Stimulated activated CD8-positive, alpha-beta memory T cell treated with anti-CD3 and anti-CD28 coated beads, Interleukin-15, amount 100 ng/mL, for 48 hours (primary cell): ENCODE results near the gene ATP2B3.
A peak's percentile ranks its signal among the peaks of the same experiment; 100 is the strongest.

ENCODE experiments used
- DNase-seq, 2 donors: peaks; one replicate each; pipeline ENCODE4 v3.0.0-alpha.2; 2020; ENCODE audit warnings: low read depth in 2 of 2

ATP2B3 gene

DNA sequence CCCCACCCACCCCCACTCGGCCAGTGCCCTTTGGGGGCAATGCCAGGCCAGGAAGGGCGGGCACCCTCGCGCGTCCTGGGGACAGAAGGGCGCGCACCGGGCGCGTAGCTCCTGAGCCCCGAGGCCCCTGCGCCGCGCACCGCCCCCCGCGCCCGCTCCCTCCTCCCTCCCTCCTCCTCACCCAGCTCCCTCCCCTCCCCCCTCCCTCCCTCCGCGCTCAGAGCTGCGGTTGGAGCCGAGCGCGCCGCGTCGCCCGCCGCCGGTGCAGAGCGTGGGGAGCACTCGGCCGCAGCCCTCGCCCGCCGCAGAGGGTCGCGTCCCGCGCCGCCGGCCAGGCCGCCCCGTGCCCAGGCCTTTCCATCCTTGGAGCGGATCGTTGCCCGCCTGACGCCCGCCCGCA lies at the start of gene ATP2B3:
TSS of gene ATP2B3 (plus strand) at position 220 of the 400 bp plus-strand sequence. CDS start 18,606 bp downstream, outside the sequence.
- no peak for DNase-seq

DNA sequence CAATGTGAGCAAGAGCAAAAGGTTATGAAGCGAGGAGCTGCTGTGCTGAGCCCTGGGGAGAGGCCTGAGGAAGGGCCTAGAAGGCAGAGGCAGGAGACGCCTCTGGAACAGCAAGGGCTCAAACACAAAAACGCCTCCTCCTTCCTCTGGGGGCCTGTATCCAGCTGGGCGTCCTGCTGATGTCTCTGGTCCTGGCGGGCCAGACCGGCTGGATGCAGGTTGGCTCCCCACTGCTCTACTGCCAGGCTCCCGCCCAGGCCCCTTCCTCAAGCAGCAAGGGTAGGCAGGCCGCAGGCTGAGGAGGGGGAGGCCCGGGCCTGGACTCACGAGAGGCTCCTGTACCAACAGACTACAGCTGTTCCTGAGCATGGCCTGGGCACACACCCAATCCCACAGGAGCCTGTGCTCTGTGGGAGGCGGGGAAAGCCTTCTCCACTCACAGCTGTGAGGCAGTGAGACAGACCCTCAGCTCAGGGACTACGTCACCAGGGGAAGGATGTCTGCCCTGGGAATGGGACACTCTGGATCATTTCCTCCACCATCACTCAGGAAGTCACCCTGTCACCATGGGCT lies 49.3 kb upstream of the ATP2B3 start:
- no peak for DNase-seq

DNA sequence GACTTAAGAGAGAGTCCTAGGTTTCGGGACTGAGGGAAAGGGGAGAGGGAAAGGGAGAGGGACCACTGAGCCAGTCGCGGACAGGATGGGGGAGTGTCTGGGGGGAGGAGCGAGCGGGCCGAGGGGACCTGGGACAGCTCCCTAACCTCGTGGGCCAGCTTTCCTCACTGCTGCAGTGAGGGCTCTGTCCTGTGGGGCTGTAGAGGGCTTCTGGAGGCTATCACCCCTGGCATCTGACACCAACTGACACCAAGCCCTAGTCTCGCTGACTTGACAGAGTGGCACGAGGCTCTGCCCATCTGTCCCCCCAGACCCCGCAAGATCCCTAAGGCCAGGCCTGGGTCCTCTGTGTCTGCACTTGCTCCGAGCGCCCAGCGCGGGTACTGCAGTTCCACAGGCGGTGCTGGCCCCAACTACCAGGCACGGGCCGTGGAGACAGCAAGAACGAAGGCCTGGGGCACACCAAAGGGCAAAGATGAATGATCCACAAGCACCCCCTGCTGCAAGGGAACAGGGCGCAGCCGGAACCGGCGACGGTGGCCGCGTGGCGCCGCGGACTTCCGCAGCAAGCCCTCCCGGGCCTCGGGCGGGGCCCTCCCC lies 47.5 kb upstream of the ATP2B3 start:
- DNase-seq = peak in 1 of 2 donors; percentile 27

DNA sequence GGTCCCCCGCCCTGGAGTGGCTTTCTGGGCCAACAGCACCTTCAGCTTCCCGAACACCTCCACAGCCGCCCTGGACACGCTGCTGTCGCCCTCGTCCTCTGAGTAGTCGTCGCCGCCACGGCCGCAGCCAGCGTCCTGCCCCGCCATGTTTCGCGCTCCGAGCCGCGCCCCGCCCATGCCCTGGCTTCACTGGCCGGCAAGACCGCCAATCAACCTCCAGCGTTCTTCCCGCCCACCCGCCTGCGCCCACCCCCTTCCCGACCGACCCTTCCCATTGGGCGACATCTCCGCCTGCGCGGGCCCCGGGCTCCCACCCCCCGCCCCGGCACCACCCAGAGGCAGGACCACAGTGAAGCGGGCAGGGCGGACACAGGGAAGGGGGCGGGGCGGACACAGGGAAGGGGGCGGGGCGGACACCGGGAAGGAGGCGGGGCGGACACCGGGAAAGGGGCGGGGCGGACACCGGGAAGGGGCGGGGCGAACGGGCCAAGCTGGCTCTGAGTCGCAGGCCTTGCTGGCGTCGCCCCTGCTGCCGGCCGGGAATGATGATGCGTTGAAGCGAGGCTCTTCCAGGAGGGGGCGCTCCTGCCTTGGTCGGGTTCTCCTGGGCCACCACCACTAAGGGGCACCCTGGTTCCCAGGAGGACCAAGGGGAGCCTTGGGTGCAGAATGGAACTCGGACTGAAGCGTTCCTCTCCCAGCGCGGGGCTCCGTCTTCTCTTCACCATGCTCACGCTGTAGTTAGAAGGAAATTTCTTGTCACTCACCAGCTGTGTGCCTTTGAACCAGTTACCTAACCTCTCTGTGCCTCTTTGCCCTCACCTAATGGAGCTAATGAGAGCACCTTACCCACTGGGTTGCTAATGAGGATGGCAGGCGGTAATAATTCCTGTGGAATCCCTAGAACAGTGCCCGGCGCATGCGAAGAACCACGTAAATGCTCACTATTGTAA lies 46.8 kb upstream of the ATP2B3 start, which contains the start of gene HAUS7:
TSS of gene HAUS7 (minus strand) at position 166 of the 953 bp plus-strand sequence. CDS start at position 147, 19 bp downstream.
- DNase-seq = peak; percentile 73 to 75

DNA sequence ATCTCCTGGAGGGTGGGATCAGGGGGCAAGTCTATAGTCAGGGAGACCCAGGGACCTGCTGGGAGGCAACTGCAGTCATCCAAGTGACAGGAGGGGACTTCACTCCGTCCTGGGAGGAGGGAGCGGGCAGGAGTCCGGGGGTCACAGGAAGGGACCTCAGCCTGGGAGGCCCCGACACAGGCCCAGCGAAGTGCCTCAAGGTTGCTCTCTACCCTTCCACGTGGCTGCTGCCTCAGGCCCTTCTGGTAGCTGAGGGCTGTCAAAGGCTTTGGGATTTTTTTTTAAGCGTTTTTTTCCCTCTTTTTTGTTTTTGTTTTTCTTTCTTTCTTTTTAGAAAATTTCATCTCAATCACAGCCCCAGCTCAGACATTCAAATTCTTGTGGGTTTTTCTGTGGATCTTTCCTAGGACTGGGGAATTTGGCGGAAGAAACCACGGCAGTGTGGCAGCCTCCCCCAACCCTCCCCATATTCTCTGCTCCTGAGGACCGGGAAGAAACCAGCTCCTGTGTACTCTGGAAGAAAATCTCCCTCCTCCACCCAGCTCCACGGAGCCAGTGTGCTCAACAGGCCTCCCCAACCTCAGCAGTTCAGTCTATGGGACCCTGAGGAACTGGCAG lies 45.7 kb upstream of the ATP2B3 start:
- DNase-seq = no peak

DNA sequence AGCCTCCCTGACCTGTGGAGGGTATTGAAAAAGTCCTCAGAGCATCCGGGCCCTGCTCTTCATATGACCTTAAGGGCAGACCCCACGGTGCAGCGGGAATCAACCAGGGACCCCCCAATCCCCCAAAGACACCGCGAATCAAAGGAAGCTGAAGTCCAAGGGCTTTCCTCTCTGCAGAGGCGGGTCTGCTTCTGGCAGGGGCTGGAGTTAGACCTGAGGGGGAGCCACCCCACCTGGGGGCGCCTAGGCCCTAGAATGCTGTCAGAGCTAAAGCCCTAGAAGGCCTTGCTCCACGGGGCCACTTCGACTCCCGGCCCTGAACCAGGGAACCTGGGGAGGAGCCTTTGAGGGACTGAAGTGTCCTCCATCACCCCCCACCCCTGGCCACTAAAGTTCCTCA lies 44.3 kb upstream of the ATP2B3 start:
- DNase-seq = no peak

DNA sequence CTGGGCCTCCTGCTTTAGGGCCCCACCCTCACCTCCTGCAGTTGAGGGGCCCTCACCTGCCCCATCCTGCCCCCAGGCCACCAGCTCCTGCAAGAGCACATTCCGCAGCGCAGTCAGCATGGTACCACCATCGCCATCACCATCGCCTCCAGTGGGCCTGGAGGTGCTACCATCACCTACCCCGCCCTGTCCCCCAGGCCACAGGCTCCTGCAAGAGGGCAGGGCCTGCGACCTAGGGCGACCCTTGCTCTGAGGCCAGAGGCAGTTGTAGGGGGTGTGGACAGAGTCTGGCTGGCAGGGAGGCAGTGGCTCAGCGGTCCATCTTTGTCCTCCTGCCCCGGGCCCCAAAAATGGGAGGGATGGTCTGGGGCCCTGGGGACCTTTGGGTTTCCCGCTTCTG lies 43.2 kb upstream of the ATP2B3 start:
- no peak for DNase-seq

DNA sequence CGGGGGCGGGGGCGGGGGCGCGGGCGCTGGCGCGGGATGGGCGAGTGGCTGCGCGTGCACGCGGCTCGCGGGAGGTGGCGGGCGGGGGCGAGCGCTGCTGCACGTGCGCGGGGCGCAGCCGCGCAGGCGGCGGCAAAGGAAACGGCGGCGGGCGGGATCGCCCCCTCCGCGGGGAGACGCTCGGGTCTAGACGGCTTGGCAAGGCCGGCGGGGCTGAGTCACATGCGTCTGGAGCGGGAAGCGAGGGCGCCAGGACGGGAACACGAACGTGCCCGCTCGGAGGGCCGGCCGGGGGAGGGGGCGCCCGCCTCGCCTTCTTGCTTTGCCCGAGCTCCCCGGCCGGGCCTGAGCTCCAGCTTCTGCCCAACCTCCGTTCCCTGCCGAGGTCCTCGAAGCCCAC lies 42.7 kb upstream of the ATP2B3 start:
- peak in 1 of 2 donors; percentile 10 for DNase-seq

DNA sequence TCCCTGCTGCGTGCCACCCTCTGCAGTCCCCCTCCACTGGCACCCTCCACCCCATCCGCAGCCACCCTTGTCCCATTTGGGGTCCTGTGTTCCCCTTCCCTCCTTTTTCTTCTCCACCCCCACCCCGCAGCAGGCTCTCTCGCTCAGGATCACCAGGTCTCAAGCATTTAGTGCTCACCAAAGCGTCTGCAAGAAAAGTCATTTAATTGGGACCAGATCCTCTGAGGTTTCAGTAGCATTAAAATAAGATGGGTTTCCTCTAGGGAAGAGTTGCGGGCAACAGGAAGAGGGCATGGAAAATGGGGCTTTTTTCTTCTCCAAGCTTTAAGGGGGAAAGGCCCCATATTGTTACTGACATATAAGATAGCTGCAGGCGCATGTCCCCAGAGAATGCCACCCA lies 42.2 kb upstream of the ATP2B3 start:
- DNase-seq = no peak

DNA sequence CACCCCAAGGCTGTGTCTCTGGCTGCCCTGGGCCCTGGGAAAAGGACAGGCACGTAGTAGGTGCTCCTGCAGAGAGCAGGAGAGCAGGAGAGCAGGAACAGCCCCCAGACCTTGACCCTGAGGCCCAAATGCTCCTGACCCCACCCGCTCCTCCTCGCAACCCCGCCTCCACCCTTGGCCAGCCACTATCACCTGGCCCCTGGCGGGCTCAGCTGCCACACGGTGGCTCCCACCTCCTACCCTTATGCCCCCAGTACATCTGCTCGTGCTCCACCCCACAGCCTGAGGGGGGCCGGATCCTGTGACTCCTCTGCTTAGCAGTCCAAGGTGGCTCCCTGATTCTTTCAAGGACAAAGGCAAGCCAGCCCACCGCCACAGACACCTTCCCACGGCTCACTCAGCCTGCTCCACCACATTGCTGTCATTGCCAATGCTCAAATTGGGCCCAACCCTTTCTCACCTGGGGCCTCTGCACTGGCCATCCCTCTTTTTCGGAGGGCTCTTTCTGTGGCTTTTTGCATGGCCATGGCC lies 41.6 kb upstream of the ATP2B3 start:
- DNase-seq = no peak

DNA sequence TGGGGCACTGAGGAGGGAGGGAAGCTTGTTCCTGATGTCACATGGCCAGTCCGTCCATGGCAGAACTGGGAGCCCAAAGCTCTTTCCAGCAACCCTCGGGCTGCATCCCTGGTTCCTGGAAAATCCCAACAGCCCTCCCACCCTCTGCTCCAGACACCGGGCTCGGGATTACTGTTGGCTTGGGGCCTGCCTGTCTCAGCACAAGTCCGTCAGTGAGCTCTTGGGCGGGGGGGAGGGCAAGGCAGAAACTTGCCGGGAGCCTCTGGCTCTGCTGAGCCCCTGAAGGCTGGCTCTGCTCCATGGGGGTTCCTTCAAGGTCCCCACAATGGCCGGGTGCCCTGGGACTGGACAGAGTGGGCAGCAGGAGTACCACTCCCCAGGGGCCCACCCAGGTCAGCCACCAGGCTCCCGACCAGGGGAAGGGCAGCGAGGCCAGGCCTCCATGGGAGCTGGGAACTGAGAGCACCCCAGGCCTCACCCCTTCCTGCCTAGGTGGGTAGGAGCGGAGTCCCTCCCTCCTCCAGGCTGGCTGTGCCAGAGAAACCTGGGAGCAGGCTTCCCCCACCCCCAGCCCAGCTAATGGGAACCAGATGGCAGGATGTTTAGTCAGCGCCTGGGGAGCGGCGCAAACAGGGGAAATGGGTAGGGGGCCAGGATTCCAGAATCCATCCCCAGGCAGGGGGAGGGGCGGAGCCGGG lies 40.6 kb upstream of the ATP2B3 start:
- no peak for DNase-seq

DNA sequence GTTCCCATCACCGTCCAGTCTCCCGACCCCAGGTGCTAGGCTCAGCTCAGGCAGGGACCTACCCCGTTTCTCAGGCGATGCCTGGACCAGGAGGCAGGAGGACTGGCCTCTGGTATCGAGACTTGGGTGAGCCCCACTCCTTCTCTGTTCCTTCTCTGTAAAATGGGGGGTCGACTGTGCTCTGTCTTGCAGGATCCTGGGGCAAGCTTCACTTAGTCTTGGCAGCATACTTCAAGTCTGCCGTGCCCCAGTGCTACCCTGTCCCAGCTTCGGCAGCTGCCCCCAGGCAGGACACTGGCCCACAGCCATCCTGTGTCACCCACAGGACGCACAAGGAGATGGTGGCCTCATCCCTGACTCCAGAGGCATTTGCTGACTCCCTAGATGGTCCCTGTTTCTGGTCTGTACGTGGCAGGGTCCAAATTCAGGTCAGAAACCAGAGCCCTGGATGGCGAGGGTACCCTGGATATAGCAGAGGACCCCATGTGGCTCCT lies 40.0 kb upstream of the ATP2B3 start:
- no peak for DNase-seq

DNA sequence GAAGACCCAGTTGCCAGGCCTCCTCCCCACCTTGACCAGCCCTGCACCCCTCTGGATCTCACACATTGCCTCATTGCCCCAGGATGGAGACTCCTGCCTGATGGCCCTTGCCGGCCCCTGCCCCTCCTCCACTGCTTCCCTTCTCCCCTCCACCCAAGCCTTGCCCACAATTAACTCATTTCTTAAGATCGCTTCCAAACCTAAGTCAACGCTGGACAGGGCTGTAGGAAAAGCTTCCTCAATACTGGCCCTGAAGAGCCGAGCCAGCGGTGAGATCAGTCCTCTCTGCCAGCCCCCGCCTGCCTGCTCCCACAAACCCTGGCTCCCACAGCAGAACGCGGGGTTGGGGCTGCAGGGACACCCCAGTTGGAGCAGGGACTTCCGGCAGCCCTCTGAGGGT lies 39.5 kb upstream of the ATP2B3 start:
- no peak for DNase-seq

DNA sequence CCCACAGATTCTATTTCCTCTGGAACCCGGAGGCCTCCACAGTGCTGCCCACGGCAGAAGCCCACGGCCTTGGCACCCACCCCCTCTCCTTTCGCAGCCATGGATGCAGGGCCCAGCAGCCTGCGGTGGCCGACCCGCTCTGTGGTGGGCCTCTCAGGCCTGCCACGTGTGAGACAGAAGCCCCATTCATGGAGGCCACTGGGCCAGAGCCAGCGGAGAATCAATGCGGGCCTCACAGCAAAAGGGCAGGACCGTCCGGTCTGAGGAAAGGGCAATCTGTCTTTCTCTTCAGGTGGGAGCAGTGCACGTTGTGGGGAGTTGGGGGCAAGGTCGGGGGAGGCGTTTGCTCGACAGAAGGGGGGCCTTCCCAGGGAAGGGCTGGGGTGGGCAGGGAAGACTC lies 38.7 kb upstream of the ATP2B3 start:
- DNase-seq = no peak

DNA sequence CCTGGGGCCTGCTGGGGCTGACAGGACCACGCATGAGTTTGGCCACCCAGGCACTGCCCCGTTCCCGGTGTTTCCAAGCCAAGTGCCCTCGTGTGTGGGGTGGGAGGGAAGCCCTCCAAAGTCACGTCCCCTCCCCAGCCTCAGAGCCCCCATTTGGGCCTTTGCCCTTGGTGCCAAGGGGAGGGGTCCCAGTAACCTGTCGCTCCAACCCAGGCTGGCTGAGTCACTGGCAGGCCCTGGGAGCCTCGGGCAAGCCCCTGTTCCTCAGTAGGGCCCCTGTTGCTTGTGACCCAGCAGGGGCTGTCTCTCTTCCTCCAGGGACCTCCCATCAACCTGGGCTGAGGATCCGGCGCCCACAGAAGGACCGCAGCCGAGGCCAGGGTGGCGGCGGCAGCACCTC lies 36.4 kb upstream of the ATP2B3 start:
- no peak for DNase-seq

DNA sequence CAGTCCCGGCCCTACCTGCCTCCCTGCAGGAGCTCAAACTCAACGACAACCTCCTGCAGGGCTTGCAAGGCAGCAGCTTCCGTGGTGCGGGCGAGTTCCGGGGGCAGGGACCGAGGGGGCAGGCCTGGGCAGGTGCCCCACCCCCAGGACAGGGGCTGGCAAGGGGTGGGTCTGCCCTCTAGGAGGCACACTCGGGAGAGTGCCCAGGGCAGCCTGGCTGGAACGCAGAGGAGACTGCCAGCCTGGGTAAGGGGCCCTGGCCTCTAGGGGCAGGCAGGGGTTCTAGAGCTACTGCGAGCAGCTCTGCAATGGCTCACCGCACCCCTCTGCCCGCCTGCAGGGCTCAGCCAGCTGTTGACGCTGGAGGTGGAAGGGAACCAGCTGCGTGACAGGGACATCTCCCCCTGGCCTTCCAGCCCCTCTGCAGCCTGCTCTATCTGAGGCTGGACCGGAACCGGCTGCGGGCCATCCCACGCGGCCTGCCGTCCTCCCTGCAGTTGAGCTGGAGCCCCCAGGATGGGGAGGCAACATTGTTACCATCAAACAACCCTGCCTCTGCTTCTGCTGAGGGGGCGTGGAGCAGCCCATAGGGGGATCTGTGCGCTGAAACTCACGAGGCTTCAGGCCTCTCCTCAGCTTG lies 34.9 kb upstream of the ATP2B3 start:
- DNase-seq = no peak

DNA sequence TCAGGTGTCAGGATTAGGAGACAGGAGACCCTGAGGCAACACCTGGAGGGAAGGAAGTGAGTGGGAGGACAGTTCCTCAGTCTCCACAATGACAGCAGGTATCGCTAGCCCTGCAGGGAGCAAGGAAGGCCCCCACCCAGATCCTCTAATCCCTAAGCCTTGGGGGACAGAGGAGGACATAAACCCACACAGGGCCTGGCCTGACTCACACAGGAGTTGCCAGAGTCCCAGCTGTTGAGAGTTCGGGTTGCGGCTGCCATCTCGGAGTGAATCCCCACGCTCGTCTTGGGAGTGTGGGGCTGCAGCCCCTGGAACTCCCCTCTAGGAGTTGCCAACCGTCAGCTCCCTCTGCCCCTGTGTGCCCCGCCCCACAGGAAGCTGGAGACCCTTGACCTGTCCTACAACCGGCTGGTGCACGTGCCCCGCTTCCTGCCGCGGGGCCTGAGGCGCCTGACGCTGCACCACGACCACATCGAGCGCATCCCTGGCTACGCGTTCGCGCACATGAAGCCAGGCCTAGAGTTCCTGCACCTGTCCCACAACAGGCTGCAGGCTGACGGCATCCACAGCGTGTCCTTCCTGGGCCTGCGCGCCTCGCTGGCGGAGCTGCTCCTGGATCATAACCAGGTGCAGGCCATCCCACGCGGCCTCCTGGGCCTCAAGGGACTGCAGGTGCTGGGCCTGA lies 31.9 kb upstream of the ATP2B3 start:
- DNase-seq = no peak

DNA sequence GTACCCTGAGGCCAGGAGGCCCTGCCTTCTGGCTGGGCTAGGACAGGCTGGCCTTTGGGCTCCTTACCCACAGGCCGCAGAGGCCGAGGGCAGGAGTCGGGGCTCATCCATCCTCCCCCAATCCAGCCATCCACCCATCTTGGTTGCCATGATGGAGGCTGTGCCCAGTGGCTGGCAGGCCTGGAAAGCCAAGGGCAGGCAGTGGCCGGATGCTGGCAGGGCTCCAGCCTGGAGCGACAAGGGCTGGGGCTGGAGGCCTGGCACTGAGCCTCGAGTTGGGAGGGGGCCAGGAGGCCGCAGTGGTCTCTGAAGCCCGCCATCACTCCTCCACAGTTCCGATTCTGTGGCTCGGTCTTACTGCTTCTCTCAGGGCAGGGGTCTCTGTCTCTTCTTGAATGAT lies 31.3 kb upstream of the ATP2B3 start:
- no peak for DNase-seq

DNA sequence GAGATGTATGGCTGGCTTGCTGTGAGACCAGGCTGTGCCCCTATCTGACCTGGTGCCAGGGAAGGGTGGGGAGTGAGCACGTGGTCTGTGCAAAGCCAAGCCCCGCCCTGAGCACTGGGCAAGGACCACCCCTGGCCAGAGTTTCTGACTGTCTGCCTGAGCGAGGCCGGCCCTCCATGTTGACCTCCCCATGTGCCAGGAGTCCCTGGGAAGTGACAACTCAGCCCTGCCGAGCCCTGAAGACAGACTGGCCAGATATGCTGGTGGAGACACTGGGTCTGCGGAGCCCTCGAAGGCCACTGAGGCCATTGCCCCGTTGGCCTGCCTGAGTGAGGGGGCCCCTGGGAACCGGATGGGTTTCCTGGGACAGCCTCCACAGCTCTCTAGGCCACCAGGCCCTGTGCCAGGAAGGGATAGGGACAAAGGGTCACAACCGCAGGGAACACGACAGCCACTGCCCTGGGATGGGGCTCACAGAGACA lies 29.8 kb upstream of the ATP2B3 start:
- no peak for DNase-seq
